Stimulated activated CD4-positive, alpha-beta T cell treated with anti-CD3 and anti-CD28 coated beads, Interleukin-4, amount 100 ng/mL, for 1 hour (primary cell): ENCODE data around the gene MXI1.

Source experiments
- DNase-seq: peaks from one replicate; pipeline ENCODE4 v3.0.0-alpha.2; 2020

Gene MXI1

GRCh38 chr10:110207011-110207804 is at the start of gene MXI1:
MXI1 (plus strand) TSS chr10:110207605; CDS start chr10:110207809, 204 bp downstream.
- DNase-seq, result peak; percentile 31

GRCh38 chr10:110158051-110159005 is 49.1 kb upstream of the MXI1 start:
- no peak for DNase-seq

DNA sequence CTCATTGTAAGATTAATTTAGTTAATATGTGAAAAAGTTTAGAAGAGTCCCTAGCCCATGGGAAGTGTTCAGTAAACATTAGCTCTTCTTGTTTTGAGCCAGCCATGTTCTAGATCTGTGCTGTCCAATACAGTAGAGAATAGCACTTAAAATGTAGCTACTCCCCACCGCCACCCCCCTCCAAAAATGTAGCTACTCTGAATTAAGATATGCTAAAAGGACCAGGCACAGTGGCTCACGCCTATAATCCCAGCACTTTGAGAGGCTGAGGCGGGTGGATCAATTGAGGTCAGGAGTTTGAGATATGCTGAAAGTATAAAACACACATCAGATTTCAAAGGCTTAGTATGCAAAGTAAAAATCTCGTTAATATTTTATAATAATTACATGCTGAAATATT is 47.3 kb upstream of the MXI1 start:
- no peak for DNase-seq

GRCh38 chr10:110160522-110160921 is 46.9 kb upstream of the MXI1 start:
- DNase-seq, result no peak

GRCh38 chr10:110162741-110163145 is 44.7 kb upstream of the MXI1 start:
- no peak for DNase-seq

DNA sequence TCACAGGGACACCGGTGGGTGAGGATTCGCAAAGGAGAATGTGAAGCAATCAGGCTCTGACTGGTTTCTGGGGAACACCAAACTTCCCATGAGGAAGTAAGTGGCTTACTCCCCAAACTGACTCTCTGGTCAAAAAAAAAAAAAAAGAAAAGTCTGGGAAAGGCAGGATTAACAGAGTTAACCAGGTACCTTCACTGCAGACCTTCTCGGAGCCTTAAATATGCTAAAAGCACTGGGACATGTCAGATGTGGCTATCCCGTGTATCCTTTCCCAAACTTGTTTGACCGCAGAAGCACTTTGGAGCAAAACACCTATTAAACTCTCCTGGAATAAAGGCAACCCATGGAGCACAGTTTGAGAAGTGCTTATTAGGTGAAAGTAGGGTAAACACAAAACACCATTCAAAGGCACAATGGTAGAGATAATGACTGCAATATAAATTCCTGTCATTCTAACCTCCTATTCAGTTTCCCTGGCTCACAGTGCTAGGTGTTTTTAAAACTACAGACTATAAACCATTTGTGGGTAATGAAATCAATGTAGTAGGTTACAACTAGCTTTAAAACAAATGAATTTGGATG is 44.1 kb upstream of the MXI1 start:
- no peak for DNase-seq

DNA sequence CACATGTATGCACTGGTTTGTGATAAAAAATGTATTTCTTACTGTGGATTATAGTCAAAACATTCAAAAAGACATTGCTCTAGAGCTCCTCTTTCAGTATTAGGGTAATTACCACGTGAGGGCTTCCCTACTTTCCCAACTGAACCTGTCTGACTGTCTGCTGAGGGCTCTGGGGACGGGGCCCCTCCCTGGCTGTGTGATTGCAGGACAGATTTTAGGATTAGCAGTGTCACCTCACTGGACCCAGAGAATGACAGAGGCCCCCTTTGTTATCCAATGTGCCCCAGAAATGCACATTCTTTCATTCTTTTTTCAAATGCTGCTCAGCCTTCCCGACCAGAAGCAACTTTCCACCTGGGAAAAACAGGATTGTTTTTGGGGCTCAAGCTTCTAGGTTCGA is 43.6 kb upstream of the MXI1 start:
- no peak for DNase-seq

DNA sequence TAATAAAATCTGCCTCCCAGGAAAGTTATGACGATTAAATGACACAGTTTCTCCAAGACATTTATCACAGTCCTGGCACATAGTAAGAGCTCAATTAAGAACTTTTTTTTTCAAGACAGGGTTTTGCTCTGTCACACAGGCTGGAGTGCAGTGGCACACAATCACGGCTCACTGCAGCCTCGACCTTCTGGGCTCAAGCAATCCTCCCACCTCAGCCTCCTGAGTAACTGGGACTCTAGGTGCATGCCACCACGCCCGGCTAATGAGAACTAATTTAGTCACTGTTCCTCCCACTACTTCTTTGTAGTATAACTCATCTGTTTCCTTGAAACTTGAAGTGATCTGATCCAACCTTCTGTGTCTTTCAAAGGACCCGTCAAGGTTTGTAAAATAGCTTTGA is 42.2 kb upstream of the MXI1 start:
- peak; percentile 18 for DNase-seq

- no peak for DNase-seq
Observed at GRCh38 chr10:110167149-110167548, 40.3 kb upstream of the MXI1 start.

- DNase-seq, result no peak
Observed at GRCh38 chr10:110168601-110169481, 38.6 kb upstream of the MXI1 start.

GRCh38 chr10:110169586-110169985 is 37.8 kb upstream of the MXI1 start:
- DNase-seq, result no peak

GRCh38 chr10:110170142-110170971 is 37.0 kb upstream of the MXI1 start:
- no peak for DNase-seq

GRCh38 chr10:110171032-110171431 is 36.4 kb upstream of the MXI1 start:
- DNase-seq, result no peak

DNA sequence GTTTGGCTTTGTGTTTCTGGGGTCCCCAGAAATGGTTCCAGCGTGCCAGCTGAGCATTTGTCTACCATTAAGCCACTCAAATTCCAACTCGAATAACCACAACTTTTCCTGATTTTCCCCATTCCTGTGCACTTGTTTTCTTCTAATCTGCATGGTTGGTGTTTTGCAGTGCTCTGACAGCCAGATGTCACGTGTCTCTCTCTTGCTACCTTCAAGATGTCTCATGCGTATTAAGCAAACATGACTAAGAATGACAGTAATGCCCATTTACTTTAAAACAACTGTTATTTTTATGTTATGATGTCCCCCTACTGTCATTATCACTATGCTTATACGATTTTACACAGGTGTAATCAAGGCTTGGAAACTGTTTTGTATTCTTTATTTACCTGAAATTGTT is 35.2 kb upstream of the MXI1 start:
- DNase-seq, result no peak

- DNase-seq, result no peak
Observed at GRCh38 chr10:110174201-110174600, 33.2 kb upstream of the MXI1 start.

DNA sequence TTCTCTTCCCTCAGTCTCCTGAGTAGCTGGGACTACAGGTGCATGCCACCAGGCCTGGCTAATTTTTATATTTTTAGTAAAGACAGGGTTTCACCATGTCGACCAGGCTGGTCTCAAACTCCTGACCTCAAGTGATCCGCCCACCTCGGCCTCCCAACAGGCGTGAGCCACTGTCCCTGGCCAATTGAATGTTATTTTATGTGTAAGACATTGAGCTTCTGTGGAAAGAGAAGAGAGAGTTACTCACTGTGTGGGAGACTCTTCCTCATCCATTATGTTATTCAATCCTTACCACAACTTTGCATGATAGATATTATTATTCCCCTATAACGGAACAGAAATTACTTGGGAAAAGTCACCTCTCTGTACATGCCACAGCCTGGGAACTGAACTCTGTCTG is 32.6 kb upstream of the MXI1 start:
- DNase-seq, result no peak

- DNase-seq, result no peak
Observed at GRCh38 chr10:110175406-110175805, 32.0 kb upstream of the MXI1 start.

- no peak for DNase-seq
Observed at GRCh38 chr10:110176141-110177030, 31.0 kb upstream of the MXI1 start.

DNA sequence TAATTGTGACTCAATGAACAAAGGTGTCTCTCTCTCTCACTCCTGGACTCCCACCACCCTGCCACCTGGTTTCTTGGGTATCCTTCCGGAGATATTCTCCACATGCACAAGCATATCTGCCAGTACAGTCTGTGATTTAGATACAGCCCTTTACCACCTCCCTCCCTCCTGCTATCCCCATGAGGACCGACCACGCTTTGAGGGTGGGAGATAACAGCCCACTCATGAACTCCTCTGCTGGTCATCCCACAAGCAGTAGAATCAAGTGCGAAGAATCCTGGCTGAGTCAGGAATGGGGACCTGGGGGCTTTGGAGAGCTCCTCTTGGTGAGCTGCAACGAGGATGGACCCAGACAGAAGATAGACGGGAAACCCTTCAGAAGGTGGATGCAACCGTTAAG is 28.2 kb upstream of the MXI1 start:
- DNase-seq, result no peak

GRCh38 chr10:110181451-110181850 is 26.0 kb upstream of the MXI1 start:
- DNase-seq, result no peak

- DNase-seq, result no peak
Observed at GRCh38 chr10:110181911-110182310, 25.5 kb upstream of the MXI1 start.
